HG03139 (cell line): ENCODE measurements around the gene HEYL.

Source experiments
- ATAC-seq: cut with Tn5 transposase; IDR thresholded peaks from one replicate; pipeline ENCODE4 v1.9.1; 2021; ENCODE audit not compliant: unreplicated experiment

The HEYL gene

GRCh38 chr1:39642796-39643195 is 3.4 kb upstream of the HEYL start:
- ATAC-seq: no peak

GRCh38 chr1:39640861-39641260 is 1.4 kb upstream of the HEYL start:
- no peak for ATAC-seq

- ATAC-seq: no peak
Measured at GRCh38 chr1:39638965-39639304, 508 bp downstream of the HEYL start.

GRCh38 chr1:39637361-39637760 is 2.1 kb downstream of the HEYL start:
- no peak for ATAC-seq

- no peak for ATAC-seq
Measured at GRCh38 chr1:39635871-39636210, 3.6 kb downstream of the HEYL start.

- no peak for ATAC-seq
Measured at GRCh38 chr1:39635205-39635870, 4.1 kb downstream of the HEYL start.

- no peak for ATAC-seq
Measured at GRCh38 chr1:39633422-39633821, 6.0 kb downstream of the HEYL start.

- ATAC-seq: no peak
Measured at GRCh38 chr1:39632682-39633417, 6.6 kb downstream of the HEYL start.

GRCh38 chr1:39632323-39632681 is 7.1 kb downstream of the HEYL start:
- ATAC-seq: no peak

GRCh38 chr1:39631361-39632322 is 7.8 kb downstream of the HEYL start:
- ATAC-seq: no peak

GRCh38 chr1:39628807-39629350 is 10.6 kb downstream of the HEYL start:
- ATAC-seq: no peak

- no peak for ATAC-seq
Measured at GRCh38 chr1:39626646-39627045, 12.8 kb downstream of the HEYL start.

GRCh38 chr1:39625462-39626273 is 13.8 kb downstream of the HEYL start:
- ATAC-seq: no peak

GRCh38 chr1:39625009-39625408 is 14.4 kb downstream of the HEYL start:
- ATAC-seq: no peak

GRCh38 chr1:39623053-39623452 is 16.4 kb downstream of the HEYL start:
- no peak for ATAC-seq

- ATAC-seq: no peak
Measured at GRCh38 chr1:39622427-39622826, 17.0 kb downstream of the HEYL start.

GRCh38 chr1:39620659-39621165 is 18.7 kb downstream of the HEYL start:
- ATAC-seq: no peak

- ATAC-seq: no peak
Measured at GRCh38 chr1:39617488-39618049, 21.9 kb downstream of the HEYL start.

GRCh38 chr1:39615086-39615673 is 24.3 kb downstream of the HEYL start:
- ATAC-seq: no peak

- no peak for ATAC-seq
Measured at GRCh38 chr1:39614488-39614887, 25.0 kb downstream of the HEYL start.
